Neural progenitor cell (in vitro differentiated cells): ENCODE data around the gene OR1C1. TPM values are rescaled to one million over a fixed set of nuclear protein-coding genes. Genes with fewer than 3 reads are reported as not detected.
"Not testable (repeated sequence)": the region's sequence is repeated elsewhere in the genome, so short reads cannot be mapped to it uniquely, and the experiment has no call there.

Experiments
- DNase-seq: peaks from one replicate; pipeline ENCODE4 v3.0.0-alpha.2; 2016; ENCODE audit warnings: low spot score
- H2AFZ ChIP-seq: fragments of 200-600 bp; sonication (generic); replicated peaks from 2 replicates; pipeline ENCODE4 v1.6.1; 2016; ENCODE audit warnings: antibody characterized with exemption
- H3F3A ChIP-seq: fragments of 200-600 bp; sonication (generic); 2 replicates; pipeline ENCODE4 v1.6.1; 2016; ENCODE audit warnings: antibody characterized with exemption, low read depth
- H3K27ac ChIP-seq: fragments of 200-600 bp; sonication (generic); 2 replicates; pipeline ENCODE4 v1.5.1; 2016; ENCODE audit warnings: mild to moderate bottlenecking
- H3K27me3 ChIP-seq: fragments of 200-600 bp; sonication (generic); 2 replicates; pipeline ENCODE4 v1.6.1; 2016; ENCODE audit warnings: mild to moderate bottlenecking, moderate library complexity
- H3K36me3 ChIP-seq: fragments of 200-600 bp; sonication (generic); 2 replicates; pipeline ENCODE4 v1.5.1; 2016
- H3K4me1 ChIP-seq: fragments of 200-600 bp; sonication (generic); 2 replicates; pipeline ENCODE4 v1.6.1; 2016; ENCODE audit warnings: mixed run types
- H3K4me2 ChIP-seq: fragments of 200-600 bp; sonication (generic); 2 replicates; pipeline ENCODE4 v1.6.1; 2016
- H3K4me3 ChIP-seq: fragments of 200-600 bp; sonication (generic); 2 replicates; pipeline ENCODE4 v1.5.1; 2016
- H3K79me2 ChIP-seq: fragments of 200-600 bp; sonication (generic); 2 replicates; pipeline ENCODE4 v1.6.1; 2016; ENCODE audit warnings: low read depth
- H3K9ac ChIP-seq: fragments of 200-600 bp; sonication (generic); 2 replicates; pipeline ENCODE4 v1.6.1; 2016
- H3K9me3 ChIP-seq: fragments of 200-600 bp; sonication (generic); 2 replicates; pipeline ENCODE4 v1.5.1; 2016; ENCODE audit warnings: low read depth
- H4K20me1 ChIP-seq: fragments of 200-600 bp; sonication (generic); 2 replicates; pipeline ENCODE4 v1.6.1; 2016; ENCODE audit warnings: low read depth
- H3K27ac Mint-ChIP-seq: 3 replicates; pipeline ENCODE4 v1.8.0; 2021; ENCODE audit warnings: mixed read lengths
- H3K27me3 Mint-ChIP-seq: 2 replicates; pipeline ENCODE4 v1.8.0; 2022; ENCODE audit warnings: low read depth, mild to moderate bottlenecking, inconsistent platforms, moderate library complexity, mixed read lengths; ENCODE audit not compliant: insufficient read depth
- H3K36me3 Mint-ChIP-seq: 3 replicates; pipeline ENCODE4 v1.8.0; 2021; ENCODE audit warnings: mixed read lengths
- H3K4me1 Mint-ChIP-seq: 3 replicates; pipeline ENCODE4 v1.8.0; 2021; ENCODE audit warnings: mixed read lengths
- H3K4me3 Mint-ChIP-seq: 3 replicates; pipeline ENCODE4 v1.8.0; 2021; ENCODE audit warnings: mild to moderate bottlenecking, moderate library complexity, mixed read lengths
- H3K9me3 Mint-ChIP-seq: 3 replicates; pipeline ENCODE4 v1.8.0; 2020; ENCODE audit warnings: mixed read lengths
- EZH2 ChIP-seq: fragments of 200-600 bp; sonication (generic); IDR thresholded peaks from 2 replicates; pipeline ENCODE4 v1.6.1; 2017; ENCODE audit warnings: antibody characterized with exemption, mild to moderate bottlenecking, moderate library complexity
- EZH2phosphoT487 ChIP-seq: fragments of 200-600 bp; sonication (generic); IDR thresholded peaks from 2 replicates; pipeline ENCODE4 v1.6.1; 2017; ENCODE audit warnings: antibody characterized with exemption
- total RNA-seq: library from RNA; depleted of rRNA; stranded (reverse); fragments of >200 nt; gene quantifications from 2 replicates; pipeline ENCODE4 v1.2.3, GENCODE V29; 2015; ENCODE audit warnings: low replicate concordance
- TF ChIP-seq, protein P1 (sequence below): fragments of 200-600 bp; sonication (generic); IDR thresholded peaks from 2 replicates; pipeline ENCODE4 v1.5.1; 2017; ENCODE audit warnings: antibody characterized with exemption, mild to moderate bottlenecking

OR1C1 gene, protein sequence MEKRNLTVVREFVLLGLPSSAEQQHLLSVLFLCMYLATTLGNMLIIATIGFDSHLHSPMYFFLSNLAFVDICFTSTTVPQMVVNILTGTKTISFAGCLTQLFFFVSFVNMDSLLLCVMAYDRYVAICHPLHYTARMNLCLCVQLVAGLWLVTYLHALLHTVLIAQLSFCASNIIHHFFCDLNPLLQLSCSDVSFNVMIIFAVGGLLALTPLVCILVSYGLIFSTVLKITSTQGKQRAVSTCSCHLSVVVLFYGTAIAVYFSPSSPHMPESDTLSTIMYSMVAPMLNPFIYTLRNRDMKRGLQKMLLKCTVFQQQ
- total RNA-seq = not detected in 2 replicates

DNA sequence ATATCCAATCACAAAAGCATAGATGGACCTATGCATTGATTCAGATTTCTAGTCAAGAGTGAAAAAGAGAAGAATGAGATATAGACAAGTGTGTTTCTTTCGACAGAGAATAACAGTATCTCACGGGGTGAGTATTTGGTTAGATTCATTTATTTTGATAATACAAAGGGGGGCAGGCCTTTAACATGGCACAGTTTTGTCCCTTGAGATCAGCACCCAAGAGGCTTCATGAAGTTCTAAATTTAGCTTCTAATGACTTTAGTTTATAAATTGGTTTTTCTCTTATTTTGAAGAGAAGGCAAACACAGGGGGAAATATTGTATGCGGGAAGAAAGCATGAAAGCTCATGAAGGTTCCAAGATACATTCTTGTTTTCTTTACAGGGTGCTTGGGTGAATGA lies at the start of gene OR1C1:
OR1C1 (minus strand) TSS at position 101 of the 400 bp plus-strand sequence. CDS start 2,150 bp downstream, outside the sequence.
- TF ChIP-seq EZH2phosphoT487 (no peak), EZH2 (no peak)
- TF ChIP-seq, protein P1, sequence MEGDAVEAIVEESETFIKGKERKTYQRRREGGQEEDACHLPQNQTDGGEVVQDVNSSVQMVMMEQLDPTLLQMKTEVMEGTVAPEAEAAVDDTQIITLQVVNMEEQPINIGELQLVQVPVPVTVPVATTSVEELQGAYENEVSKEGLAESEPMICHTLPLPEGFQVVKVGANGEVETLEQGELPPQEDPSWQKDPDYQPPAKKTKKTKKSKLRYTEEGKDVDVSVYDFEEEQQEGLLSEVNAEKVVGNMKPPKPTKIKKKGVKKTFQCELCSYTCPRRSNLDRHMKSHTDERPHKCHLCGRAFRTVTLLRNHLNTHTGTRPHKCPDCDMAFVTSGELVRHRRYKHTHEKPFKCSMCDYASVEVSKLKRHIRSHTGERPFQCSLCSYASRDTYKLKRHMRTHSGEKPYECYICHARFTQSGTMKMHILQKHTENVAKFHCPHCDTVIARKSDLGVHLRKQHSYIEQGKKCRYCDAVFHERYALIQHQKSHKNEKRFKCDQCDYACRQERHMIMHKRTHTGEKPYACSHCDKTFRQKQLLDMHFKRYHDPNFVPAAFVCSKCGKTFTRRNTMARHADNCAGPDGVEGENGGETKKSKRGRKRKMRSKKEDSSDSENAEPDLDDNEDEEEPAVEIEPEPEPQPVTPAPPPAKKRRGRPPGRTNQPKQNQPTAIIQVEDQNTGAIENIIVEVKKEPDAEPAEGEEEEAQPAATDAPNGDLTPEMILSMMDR = no peak
- H3K36me3 Mint-ChIP-seq = no peaks in the 10 kb centered on the region
- H3K27ac ChIP-seq = no peak within 1 kb of the TSS
- no peak within 1 kb of the TSS for H3K4me2 ChIP-seq
- no peaks in the 10 kb centered on the region for H3K36me3 ChIP-seq
- H2AFZ ChIP-seq = no peak within 1 kb of the TSS
- no peaks in the 10 kb centered on the region for H3K4me1 Mint-ChIP-seq
- H3F3A ChIP-seq = no peaks in the 10 kb centered on the region
- H3K9me3 ChIP-seq = peaks cover 35% of the 10 kb centered on the region
- no peaks in the 10 kb centered on the region for H3K79me2 ChIP-seq
- H3K4me3 Mint-ChIP-seq = no peak within 1 kb of the TSS
- H3K4me1 ChIP-seq = no peaks in the 10 kb centered on the region
- H3K27me3 Mint-ChIP-seq = no peaks in the 10 kb centered on the region
- H3K4me3 ChIP-seq = no peak within 1 kb of the TSS
- no peaks in the 10 kb centered on the region for H4K20me1 ChIP-seq
- no peak within 1 kb of the TSS for H3K9ac ChIP-seq
- no peak within 1 kb of the TSS for H3K27ac Mint-ChIP-seq
- H3K27me3 ChIP-seq = no peaks in the 10 kb centered on the region
- no peak for DNase-seq
- H3K9me3 Mint-ChIP-seq = no peaks in the 10 kb centered on the region

DNA sequence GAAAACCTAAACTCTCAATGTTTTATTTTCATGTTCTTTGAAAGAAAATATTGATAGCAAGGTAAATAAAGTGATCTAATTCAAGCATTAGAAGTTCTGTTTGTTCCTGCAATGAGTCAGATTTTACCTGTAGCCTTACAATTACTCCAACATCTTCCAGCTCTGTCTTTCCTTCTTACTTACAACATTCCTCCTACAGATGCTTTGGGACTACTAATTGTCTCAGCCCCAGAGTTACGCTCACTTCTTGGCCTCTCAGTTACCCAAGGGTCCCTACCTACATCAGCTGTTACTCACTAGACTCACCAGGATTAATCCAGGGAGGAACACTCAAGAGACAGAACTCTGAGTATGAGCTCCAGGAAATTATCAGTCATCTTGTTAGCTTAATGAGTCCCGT lies 37.2 kb upstream of the OR1C1 start:
- Histone ChIP-seq H4K20me1 (no peaks in the 10 kb centered on the region), H3K9ac (no peak overlapping the region), H3K27ac (no peak overlapping the region), H3K36me3 (no peaks in the 10 kb centered on the region), H3K27me3 (no peaks in the 10 kb centered on the region), H3K9me3 (peaks cover 52% of the 10 kb centered on the region), H3K4me2 (no peak overlapping the region), H3F3A (no peaks in the 10 kb centered on the region), H3K79me2 (no peaks in the 10 kb centered on the region), H2AFZ (no peak overlapping the region), H3K4me3 (no peak overlapping the region), H3K4me1 (no peaks in the 10 kb centered on the region)
- Mint-ChIP-seq H3K36me3 (no peaks in the 10 kb centered on the region), H3K4me1 (no peaks in the 10 kb centered on the region), H3K27me3 (peaks cover 2% of the 10 kb centered on the region), H3K4me3 (no peak overlapping the region), H3K27ac (no peak overlapping the region), H3K9me3 (peaks cover 8% of the 10 kb centered on the region)
- DNase-seq = no peak
- TF ChIP-seq EZH2phosphoT487 = no peak
- TF ChIP-seq, protein P1 = no peak

DNA sequence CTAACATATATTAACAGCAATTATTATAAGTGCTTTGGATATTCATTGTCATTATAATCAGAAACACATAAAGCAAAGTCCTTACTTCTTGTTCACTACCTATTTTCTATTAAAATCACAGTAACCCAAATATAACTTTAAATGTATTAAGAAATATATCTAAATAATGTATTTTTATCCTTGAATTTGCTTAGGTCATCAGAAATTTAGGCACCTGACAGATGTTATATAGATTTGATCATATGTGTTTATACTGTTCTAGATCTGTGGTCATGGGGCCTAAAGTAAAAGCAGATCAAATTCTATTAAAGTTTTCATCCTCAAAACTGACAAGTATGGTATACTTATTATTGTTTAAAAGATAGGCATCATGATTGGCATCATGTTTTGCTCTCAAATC lies 9.2 kb upstream of the OR1C1 start:
- no peaks in the 10 kb centered on the region for H3K27me3 Mint-ChIP-seq
- no peak overlapping the region for H3K4me3 ChIP-seq
- no peak overlapping the region for H2AFZ ChIP-seq
- no peak overlapping the region for H3K27ac ChIP-seq
- no peaks in the 10 kb centered on the region for H3K4me1 ChIP-seq
- H3K79me2 ChIP-seq = no peaks in the 10 kb centered on the region
- H3K4me3 Mint-ChIP-seq = no peak overlapping the region
- H3K9me3 ChIP-seq = peaks cover 63% of the 10 kb centered on the region
- no peak overlapping the region for H3K27ac Mint-ChIP-seq
- no peak for DNase-seq
- H3K27me3 ChIP-seq = no peaks in the 10 kb centered on the region
- H3K36me3 ChIP-seq = no peaks in the 10 kb centered on the region
- no peaks in the 10 kb centered on the region for H4K20me1 ChIP-seq
- no peaks in the 10 kb centered on the region for H3K4me1 Mint-ChIP-seq
- H3K9ac ChIP-seq = no peak overlapping the region
- no peaks in the 10 kb centered on the region for H3K9me3 Mint-ChIP-seq
- no peaks in the 10 kb centered on the region for H3K36me3 Mint-ChIP-seq
- no peak for TF ChIP-seq EZH2phosphoT487
- no peak for TF ChIP-seq EZH2
- TF ChIP-seq, protein P1 = no peak
- H3F3A ChIP-seq = no peaks in the 10 kb centered on the region
- H3K4me2 ChIP-seq = no peak overlapping the region

DNA sequence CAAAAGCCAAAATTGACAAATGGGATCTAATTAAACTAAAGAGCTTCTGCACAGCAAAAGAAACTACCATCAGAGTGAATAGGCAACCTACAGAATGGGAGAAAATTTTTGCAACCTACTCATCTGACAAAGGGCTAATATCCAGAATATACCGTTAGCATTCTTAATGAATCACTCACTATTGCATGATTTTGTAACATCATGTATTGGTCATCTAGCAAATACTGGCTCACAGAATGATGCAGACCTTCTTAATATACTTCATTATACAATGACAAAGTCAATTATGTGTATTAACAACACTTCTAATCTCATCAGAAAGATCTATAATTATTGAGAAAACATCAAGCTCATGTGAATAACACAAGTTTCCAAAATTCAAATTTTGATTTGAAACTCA lies 6.0 kb downstream of the OR1C1 start:
- peaks cover 12% of the 10 kb centered on the region for H3K9me3 Mint-ChIP-seq
- not testable (repeated sequence) for H3K4me1 ChIP-seq, H3F3A ChIP-seq, H3K36me3 Mint-ChIP-seq, H3K36me3 ChIP-seq, DNase-seq, H3K27ac Mint-ChIP-seq, H3K79me2 ChIP-seq, H3K9ac ChIP-seq, H3K4me2 ChIP-seq, H3K27me3 ChIP-seq, H3K4me3 Mint-ChIP-seq, H3K27me3 Mint-ChIP-seq, H3K27ac ChIP-seq, H2AFZ ChIP-seq, H3K4me1 Mint-ChIP-seq, H4K20me1 ChIP-seq, H3K4me3 ChIP-seq
- H3K9me3 ChIP-seq = peaks cover 20% of the 10 kb centered on the region
